Peyer's patch (tissue), 4 donors: ENCODE measurements around the gene CA10. TPM values are rescaled to one million over a fixed set of nuclear protein-coding genes. Genes with fewer than 3 reads are reported as not detected.

Source experiments
- DNase-seq, 3 donors: peaks; one replicate each; pipeline ENCODE4 v3.0.0-alpha.2; 2017 to 2019
- H3K27ac ChIP-seq, 4 donors: fragments of 200-600 bp; sonication (generic); one replicate each; pipeline ENCODE4 v1.5.1; 2016 to 2019
- H3K27me3 ChIP-seq, 2 donors: fragments of 200-600 bp; sonication (generic); one replicate each; pipeline ENCODE4 v1.5.1; 2019
- H3K36me3 ChIP-seq, 3 donors: fragments of 200-600 bp; sonication (generic); one replicate each; pipeline ENCODE4 v1.5.1; 2016 to 2019
- H3K4me1 ChIP-seq, 4 donors: fragments of 200-600 bp; sonication (generic); one replicate each; pipeline ENCODE4 v1.5.1; 2016 to 2019
- H3K4me3 ChIP-seq, 4 donors: fragments of 200-600 bp; sonication (generic); 1 replicate in 3 of 4; 2 replicates in 1 of 4; pipeline ENCODE4 v1.5.1; 2016 to 2019; ENCODE audit warnings: mild to moderate bottlenecking in 1 of 4
- H3K9me3 ChIP-seq, 4 donors: fragments of 200-600 bp; sonication (generic); one replicate each; pipeline ENCODE4 v1.5.1; 2016 to 2019; ENCODE audit warnings: mild to moderate bottlenecking in 1 of 4
- POLR2A ChIP-seq, 2 donors: fragments of 450-650 bp; IDR thresholded peaks; one replicate each; pipeline ENCODE4 v1.5.1; 2017; ENCODE audit warnings: antibody characterized with exemption in 2 of 2, mild to moderate bottlenecking in 2 of 2, moderate library complexity in 2 of 2
- total RNA-seq, 4 donors: library from RNA; depleted of rRNA; stranded (reverse); fragments of >200 nt; gene quantifications; one replicate each; pipeline ENCODE4 v1.1.0, GENCODE V29; 2016
- TF ChIP-seq, protein P1 (sequence below), 6 experiments: fragments of 450-650 bp in 4 of 6; fragments of 200-600 bp in 2 of 6; sonication (generic) in 1 of 6; IDR thresholded peaks; one replicate each; pipeline ENCODE4 v1.5.1; 2017 to 2019; ENCODE audit warnings: antibody characterized with exemption in 6 of 6, mild to moderate bottlenecking in 3 of 6, moderate library complexity in 1 of 6

The CA10 gene
- total RNA-seq, 4 donors from 2014 or later: 1.4 to 1.7 TPM; not detected in 2

DNA sequence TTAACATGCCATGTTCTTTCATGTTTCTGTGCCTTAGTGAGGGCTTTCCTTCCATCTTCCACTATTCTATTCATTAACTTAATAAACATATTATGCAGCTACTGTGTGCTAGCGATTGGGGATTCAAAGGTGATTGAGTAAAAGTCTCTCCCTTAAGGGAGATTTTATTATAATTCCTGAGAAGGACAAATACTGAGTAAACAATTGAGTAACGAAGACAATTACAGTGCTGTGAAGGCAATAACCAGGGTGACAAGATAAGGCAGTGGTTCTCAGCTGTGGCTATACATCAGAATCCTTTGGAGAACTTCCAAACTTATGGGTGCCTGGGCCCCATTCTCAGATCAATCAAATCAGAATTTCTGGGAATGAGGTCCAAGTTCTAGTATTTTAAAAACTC, 353.3 kb downstream of the CA10 start:
- Histone ChIP-seq H3K36me3 (no peaks in the 10 kb centered on the region), H3K27me3 (no peaks in the 10 kb centered on the region), H3K9me3 (no peaks in the 10 kb centered on the region), H3K27ac (no peak overlapping the region), H3K4me3 (no peak overlapping the region), H3K4me1 (peaks cover 0 to 5% (median 1%) of the 10 kb centered on the region in 4 donors)
- no peak for DNase-seq
- no peak for TF ChIP-seq POLR2A (IDR thresholded peaks at IDR 0.05)
- TF ChIP-seq, protein P1, sequence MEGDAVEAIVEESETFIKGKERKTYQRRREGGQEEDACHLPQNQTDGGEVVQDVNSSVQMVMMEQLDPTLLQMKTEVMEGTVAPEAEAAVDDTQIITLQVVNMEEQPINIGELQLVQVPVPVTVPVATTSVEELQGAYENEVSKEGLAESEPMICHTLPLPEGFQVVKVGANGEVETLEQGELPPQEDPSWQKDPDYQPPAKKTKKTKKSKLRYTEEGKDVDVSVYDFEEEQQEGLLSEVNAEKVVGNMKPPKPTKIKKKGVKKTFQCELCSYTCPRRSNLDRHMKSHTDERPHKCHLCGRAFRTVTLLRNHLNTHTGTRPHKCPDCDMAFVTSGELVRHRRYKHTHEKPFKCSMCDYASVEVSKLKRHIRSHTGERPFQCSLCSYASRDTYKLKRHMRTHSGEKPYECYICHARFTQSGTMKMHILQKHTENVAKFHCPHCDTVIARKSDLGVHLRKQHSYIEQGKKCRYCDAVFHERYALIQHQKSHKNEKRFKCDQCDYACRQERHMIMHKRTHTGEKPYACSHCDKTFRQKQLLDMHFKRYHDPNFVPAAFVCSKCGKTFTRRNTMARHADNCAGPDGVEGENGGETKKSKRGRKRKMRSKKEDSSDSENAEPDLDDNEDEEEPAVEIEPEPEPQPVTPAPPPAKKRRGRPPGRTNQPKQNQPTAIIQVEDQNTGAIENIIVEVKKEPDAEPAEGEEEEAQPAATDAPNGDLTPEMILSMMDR (IDR thresholded peaks at IDR 0.05): no peak

DNA sequence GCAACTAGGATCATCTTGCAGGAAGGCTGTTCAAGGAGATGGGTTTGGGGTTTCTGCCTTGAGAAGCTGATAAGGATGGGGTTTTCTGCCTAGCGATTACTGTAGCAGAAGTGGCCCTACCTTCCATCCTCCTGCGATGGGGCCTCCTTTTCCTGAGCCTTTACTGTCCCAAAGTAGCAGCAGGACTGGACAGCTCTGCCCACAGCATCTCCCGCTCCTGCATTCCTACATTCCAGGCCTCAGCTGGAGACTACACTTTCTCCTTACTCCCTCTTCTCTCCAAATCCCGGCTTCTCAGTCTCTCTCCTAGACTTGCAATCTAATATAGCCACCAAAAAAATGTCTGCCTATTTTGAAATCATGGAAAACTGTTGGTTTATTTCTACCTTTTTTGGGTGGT, 355.4 kb downstream of the CA10 start:
- H3K36me3 ChIP-seq: no peaks in the 10 kb centered on the region
- TF ChIP-seq POLR2A (IDR thresholded peaks at IDR 0.05): no peak
- TF ChIP-seq, protein P1 (IDR thresholded peaks at IDR 0.05): no peak
- no peak overlapping the region for H3K27ac ChIP-seq
- no peak overlapping the region for H3K4me3 ChIP-seq
- no peak for DNase-seq
- H3K9me3 ChIP-seq: no peaks in the 10 kb centered on the region
- peaks cover 0 to 5% (median 1%) of the 10 kb centered on the region in 4 donors for H3K4me1 ChIP-seq
- no peaks in the 10 kb centered on the region for H3K27me3 ChIP-seq

DNA sequence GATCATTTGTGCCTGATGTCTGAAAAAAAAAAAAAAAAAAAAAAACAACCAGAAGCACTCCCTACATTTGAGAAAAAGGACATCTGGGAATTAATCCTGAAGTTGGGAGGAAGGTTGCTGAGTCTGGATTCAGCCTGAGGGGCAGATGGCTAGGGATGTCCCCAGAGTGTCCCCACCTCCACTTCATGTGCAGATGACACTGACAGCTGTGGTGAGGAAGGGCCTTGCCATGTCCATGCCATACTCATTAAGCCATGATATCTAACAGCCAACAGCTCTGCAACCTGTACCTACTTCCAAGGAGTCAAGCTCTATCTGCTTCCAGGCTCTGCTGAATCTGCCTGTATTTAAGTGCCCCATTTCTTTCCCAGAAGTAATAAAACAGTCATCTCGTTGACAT, 356.0 kb downstream of the CA10 start:
- Histone ChIP-seq H3K9me3 (no peaks in the 10 kb centered on the region), H3K36me3 (no peaks in the 10 kb centered on the region), H3K4me3 (no peak overlapping the region), H3K27ac (no peak overlapping the region), H3K27me3 (no peaks in the 10 kb centered on the region), H3K4me1 (peaks cover 0 to 5% (median 1%) of the 10 kb centered on the region in 4 donors)
- TF ChIP-seq, protein P1 (IDR thresholded peaks at IDR 0.05): no peak
- TF ChIP-seq POLR2A (IDR thresholded peaks at IDR 0.05): no peak
- DNase-seq: no peak

DNA sequence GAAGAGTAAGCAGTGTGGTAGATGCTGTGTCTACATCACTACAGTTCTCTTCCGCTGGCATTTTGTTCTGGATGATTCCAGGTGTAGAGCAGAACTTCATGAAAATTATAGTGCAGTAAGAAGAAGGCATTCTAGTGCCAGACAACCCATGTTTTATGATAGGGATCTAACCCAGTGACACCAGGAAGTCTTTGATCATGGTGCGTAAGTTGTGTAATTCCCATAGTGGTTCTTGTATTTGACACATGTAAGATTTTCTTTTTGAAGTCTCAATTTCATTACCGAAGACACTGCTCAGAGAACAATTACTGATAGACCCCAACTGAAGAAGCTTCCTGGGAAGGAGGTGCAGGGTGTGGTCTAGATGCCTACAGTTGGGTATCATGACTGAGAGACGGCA, 356.9 kb downstream of the CA10 start:
- Histone ChIP-seq H3K36me3 (no peaks in the 10 kb centered on the region), H3K27ac (no peak overlapping the region), H3K9me3 (no peaks in the 10 kb centered on the region), H3K4me1 (peaks cover 0 to 5% (median 1%) of the 10 kb centered on the region in 4 donors), H3K27me3 (no peaks in the 10 kb centered on the region), H3K4me3 (no peak overlapping the region)
- DNase-seq: no peak
- no peak for TF ChIP-seq POLR2A (IDR thresholded peaks at IDR 0.05)
- TF ChIP-seq, protein P1 (IDR thresholded peaks at IDR 0.05): no peak

DNA sequence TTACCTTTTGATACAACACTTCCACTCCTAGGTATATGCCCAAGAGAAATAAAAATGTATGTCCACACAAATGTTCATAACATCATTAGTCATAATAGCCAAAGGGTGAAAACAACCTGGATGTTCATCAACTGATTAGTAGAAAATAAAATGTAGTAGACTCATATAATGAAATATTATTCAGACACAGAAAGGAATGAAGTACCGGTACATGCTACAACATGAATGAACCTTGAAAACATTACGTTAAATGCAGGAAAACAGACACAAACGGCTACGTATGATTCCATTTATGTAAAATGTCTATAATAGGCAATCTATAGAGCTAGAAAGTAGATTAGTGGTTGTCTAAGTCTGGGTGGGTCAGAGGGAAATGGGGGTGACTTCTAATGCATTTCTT, 358.5 kb downstream of the CA10 start:
- DNase-seq: no peak
- Histone ChIP-seq H3K9me3 (no peaks in the 10 kb centered on the region), H3K4me3 (no peak overlapping the region), H3K27ac (no peak overlapping the region), H3K27me3 (no peaks in the 10 kb centered on the region), H3K36me3 (no peaks in the 10 kb centered on the region), H3K4me1 (peaks cover 0 to 5% (median 0%) of the 10 kb centered on the region in 4 donors)
- no peak for TF ChIP-seq POLR2A (IDR thresholded peaks at IDR 0.05)
- TF ChIP-seq, protein P1 (IDR thresholded peaks at IDR 0.05): no peak

DNA sequence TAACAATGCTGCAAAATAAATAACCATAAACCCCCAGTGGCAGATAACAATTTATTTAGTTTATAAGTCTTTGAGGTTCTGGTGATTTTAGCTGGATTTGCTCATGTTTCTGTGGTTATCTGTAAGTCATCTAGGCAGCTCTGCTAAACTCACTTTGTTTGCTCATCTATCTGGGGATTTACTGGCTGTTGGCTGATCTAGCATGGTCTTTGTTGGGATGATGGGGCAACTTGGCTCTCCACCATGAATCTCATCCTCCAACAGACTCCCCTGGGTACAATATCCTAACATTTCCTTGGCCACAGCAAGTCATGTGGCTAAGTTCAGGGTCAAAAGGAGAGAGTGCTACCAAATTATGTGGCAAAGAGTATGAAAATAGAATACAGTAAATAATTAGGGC, 359.3 kb downstream of the CA10 start:
- no peak overlapping the region for H3K27ac ChIP-seq
- TF ChIP-seq, protein P1 (IDR thresholded peaks at IDR 0.05): no peak
- no peak for TF ChIP-seq POLR2A (IDR thresholded peaks at IDR 0.05)
- no peaks in the 10 kb centered on the region for H3K36me3 ChIP-seq
- H3K4me3 ChIP-seq: no peak overlapping the region
- H3K27me3 ChIP-seq: no peaks in the 10 kb centered on the region
- no peaks in the 10 kb centered on the region for H3K4me1 ChIP-seq
- no peak for DNase-seq
- H3K9me3 ChIP-seq: no peaks in the 10 kb centered on the region
